ENCODE measurements around the gene C15orf39. TPM values are rescaled to one million over a fixed set of nuclear protein-coding genes. Genes with fewer than 3 reads are reported as not detected.
"Not testable (repeated sequence)": the region's sequence is repeated elsewhere in the genome, so short reads cannot be mapped to it uniquely, and the experiment has no call there.

The C15orf39 gene
- total RNA-seq, 1 experiment from 2014 or later = 86.5 TPM

DNA sequence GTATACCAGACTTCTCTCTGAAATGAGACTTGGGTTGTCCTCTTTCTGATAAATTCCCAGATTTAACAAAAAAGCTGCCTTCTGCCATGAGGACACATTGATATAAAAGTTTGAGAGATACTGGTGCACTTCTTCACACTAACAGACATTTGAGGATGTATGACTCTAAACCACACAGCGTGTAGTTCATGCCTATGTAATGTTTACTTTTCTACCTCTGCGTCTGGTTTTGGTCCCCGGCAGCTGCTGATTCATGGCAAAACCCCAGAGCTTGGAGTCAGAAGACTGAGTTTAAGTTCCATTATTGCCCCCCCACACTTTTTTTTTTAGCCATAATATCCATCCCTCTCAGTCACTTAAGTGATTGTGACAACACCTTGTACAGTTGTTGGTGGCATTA lies 58.2 kb downstream of the C15orf39 start:
- H3K4me1 Mint-ChIP-seq (ENCODE audit: low read depth, unreplicated experiment); DNase-seq; CTCF ChIA-PET; H3K36me3 Mint-ChIP-seq (ENCODE audit: insufficient read depth, unreplicated experiment); H3K27ac Mint-ChIP-seq (ENCODE audit: unreplicated experiment); H3K27me3 Mint-ChIP-seq (ENCODE audit: unreplicated experiment); H3K9me3 Mint-ChIP-seq (ENCODE audit: low read depth, unreplicated experiment); H3K4me3 Mint-ChIP-seq (ENCODE audit: low read depth, unreplicated experiment); BruUV-seq (replicated peaks); intact Hi-C loops (cut with micrococcal nuclease; ENCODE audit: unreplicated experiment): not testable (repeated sequence)

Other genes with a start within 250 kb of the C15orf39 start
- 14.9 and 19.2 TPM in 2 replicates for gene RPP25, start 245.1 kb upstream of the C15orf39 start, total RNA-seq (2022)
- 10.7 and 13.6 TPM in 2 replicates for gene SCAMP5, start 206.3 kb upstream of the C15orf39 start, total RNA-seq (2022)
- 23.4 and 24.4 TPM in 2 replicates for gene PPCDC, start 178.3 kb upstream of the C15orf39 start, total RNA-seq (2022)
- gene GOLGA6C, start 56.5 kb downstream of the C15orf39 start, total RNA-seq (2022) = not detected in 2 replicates
- gene GOLGA6D, start 81.0 kb downstream of the C15orf39 start, total RNA-seq (2022) = 0.27 TPM in 1 of 2 replicates, not detected in the other
- gene COMMD4, start 134.2 kb downstream of the C15orf39 start, total RNA-seq (2022) = 109 TPM in 2 replicates
- gene NEIL1, start 145.2 kb downstream of the C15orf39 start, total RNA-seq (2022) = 11.8 and 13.2 TPM in 2 replicates
- 239 and 243 TPM in 2 replicates for gene MAN2C1, start 166.7 kb downstream of the C15orf39 start, total RNA-seq (2022)
- gene SIN3A, start 249.8 kb downstream of the C15orf39 start, total RNA-seq (2022) = 91.4 and 97.6 TPM in 2 replicates

Measured in Calu3 (cell line).